HT1080 (cell line): ENCODE results near the gene VCAN. TPM values are rescaled to one million over a fixed set of nuclear protein-coding genes. Genes with fewer than 3 reads are reported as not detected.
"Not testable (repeated sequence)": the region's sequence is repeated elsewhere in the genome, so short reads cannot be mapped to it uniquely, and the experiment has no call there.

Experiments used
- DNase-seq: peaks from one replicate; pipeline ENCODE4 v3.0.0-alpha.2; 2015; ENCODE audit warnings: low read depth
- polyA plus RNA-seq, 2 experiments: library from polyadenylated mRNA; depleted of rRNA; stranded (reverse); fragments of >200 nt; gene quantifications; 2 replicates each; pipeline ENCODE4 v1.2.3, GENCODE V29; 2015
- total RNA-seq: library from RNA; depleted of rRNA; stranded (reverse); fragments of >200 nt; shearing (Covaris generic); gene quantifications from 2 replicates; pipeline ENCODE4 v1.2.3, GENCODE V29; 2014; rRNA removed

Gene VCAN
- 7.5 and 7.8 TPM in 2 replicates for total RNA-seq
- polyA plus RNA-seq (2015; cell fraction: cytosol; rRNA removed) = 1.5 and 3.5 TPM in 2 replicates
- polyA plus RNA-seq (2015; cell fraction: nucleus; rRNA removed) = 72.5 and 73.9 TPM in 2 replicates

DNA sequence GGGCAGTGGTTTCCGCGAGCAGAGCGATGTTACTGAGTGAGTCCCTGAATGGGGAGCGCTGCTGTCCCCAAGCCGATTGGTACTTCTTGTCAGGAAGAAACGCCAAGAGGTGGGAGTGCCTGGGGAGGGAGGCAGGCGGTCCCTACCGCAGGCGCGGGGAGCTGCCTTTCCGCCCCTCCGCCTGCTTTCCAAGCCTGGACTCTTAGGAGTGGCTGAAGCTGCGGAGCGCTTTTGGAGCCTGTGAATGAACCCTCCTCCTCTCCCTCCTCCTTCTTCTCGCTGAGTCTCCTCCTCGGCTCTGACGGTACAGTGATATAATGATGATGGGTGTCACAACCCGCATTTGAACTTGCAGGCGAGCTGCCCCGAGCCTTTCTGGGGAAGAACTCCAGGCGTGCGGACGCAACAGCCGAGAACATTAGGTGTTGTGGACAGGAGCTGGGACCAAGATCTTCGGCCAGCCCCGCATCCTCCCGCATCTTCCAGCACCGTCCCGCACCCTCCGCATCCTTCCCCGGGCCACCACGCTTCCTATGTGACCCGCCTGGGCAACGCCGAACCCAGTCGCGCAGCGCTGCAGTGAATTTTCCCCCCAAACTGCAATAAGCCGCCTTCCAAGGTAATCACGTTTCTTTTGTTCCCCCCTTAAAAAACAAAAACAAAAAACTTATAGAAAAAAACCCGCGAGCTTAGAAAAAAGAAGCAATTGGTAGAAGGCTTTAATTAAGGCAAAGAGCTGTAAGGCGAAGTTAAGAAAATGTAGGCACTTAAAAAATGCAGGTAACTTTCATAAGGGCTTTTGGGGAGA lies at the start of gene VCAN:
VCAN (plus strand) TSS at position 340 of the 808 bp plus-strand sequence. CDS start 11,775 bp downstream, outside the sequence.
- peak; percentile 37 for DNase-seq

DNA sequence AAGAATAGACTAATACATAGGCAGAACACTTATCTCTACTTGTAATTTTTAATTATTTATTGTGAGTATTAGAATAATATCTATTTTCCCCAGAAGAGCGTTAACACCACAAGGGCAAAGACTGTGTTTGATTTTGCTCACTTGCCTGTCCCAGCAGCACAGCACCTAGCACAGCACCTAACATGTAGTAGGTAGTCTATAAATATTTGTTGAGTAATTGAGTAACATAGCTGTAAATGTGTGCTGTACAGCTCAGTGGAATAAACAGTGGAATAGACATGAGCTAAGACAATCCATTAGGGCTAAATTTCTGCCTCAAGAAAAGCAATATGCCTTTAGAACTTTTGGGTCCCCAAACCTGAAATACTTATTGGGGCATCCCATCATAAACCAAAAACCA lies 49.3 kb upstream of the VCAN start:
- no peak for DNase-seq

DNA sequence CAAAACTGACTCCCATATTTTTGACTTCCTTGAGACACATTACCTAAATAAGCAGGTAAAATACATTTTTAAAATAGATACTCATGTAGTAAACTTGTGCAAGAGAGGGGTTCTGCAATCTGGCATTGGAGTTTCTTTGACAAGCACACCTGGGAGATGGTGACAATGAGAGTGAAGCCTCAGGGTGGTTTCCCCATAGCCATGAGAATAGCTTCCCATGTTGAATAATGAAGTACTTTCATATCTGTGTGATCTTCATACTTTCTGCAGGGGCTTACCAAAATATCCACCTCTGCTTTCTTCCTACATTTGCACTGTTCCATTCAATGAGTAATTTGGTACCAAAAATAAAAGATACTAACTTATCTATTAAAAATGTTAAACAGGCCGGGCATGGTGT lies 44.7 kb upstream of the VCAN start:
- DNase-seq = no peak

DNA sequence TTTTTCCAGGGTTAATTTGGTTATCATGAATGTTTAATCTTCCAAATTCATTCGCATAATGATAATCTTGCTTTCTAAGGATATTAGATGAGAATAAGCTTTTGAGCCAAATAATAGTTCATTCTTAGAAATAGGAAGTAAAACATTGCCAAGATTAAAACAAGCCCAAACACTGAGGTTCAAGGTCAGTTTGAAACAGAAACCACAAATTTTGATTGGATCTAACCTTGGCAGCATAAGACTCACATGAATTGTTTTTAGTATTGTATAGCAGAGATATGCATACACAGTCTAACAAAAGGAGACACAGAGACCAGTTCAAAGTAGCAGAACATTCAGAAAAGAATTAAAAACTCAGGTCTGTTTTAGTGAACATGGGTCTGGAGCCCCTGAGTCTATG lies 43.4 kb upstream of the VCAN start:
- DNase-seq = no peak

DNA sequence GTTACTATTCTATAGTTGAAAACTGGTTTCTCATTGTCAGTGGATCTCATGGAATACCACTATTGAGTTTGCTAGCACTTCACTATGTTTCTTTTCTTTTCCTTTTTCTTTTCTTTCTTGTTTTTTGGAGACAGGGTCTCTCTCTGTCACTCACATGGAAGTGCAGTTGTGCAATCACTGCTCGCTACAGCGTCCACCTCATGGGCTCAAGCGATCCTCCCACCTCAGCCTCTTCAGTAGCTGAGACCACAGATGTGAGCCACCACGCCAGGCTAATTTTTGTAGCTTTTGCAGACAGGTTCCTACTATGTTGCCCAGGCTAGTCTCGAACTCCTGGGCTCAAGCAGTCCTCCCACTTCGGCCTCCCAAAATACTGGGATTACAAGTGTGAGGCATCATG lies 42.7 kb upstream of the VCAN start:
- no peak for DNase-seq

DNA sequence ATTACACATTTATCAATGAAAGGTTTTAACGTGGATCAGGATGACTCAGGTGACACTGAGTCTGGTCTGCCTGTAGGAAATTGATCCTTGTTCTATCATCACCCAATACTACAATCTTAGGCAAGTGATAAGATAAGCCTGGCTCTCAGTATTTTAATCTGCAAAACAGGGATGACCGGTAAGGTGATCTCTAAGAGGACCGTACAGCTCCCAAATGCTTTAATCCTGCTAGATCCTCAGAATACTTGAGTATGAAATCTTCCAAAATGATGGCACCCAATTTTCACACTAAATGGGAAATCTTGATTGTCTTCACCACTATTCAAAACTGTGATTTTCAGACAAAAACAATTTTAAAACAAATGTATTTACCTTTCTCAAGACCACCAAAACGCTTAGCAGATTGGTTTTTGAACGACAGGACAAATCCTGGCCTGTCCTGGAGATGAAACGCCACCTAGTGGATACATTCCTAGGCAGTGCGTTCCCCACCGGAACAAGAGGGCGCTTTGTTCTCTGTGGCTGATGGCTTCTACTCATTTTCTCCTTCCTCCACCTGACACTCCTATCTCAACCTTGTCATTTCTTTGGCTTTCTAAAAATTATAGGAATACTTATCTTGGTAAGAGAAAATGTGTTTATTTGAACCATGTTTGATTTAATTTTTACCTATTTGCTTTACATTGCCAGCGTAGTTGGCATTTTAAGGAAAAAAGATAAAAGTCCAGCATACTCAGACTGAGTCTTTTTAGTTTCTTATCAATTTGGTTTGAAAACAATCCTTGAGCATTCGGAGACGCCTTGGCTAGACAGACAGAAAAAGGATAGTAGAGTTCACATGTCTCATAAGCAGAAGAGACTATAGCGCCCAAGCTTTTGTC lies 41.2 kb upstream of the VCAN start:
- DNase-seq = peak; percentile 66

DNA sequence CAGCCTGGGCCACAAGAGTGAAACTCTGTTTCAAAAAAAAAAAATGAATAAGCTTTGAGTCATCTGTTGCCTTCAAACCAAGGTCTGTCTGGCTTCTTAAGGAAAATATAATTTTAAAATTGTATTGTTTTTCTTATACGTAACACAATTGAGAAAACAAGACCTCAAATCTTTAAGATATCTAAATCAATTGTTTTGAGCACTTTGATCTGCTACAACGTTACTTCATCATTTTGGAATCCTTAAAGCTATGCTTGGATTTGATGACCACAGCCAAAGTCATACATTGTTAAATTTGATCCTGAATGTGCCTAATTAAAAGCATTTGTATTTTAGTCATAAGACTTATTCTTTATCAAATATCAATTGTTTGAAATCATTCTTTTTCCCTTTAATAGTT lies 37.7 kb upstream of the VCAN start:
- DNase-seq = no peak

DNA sequence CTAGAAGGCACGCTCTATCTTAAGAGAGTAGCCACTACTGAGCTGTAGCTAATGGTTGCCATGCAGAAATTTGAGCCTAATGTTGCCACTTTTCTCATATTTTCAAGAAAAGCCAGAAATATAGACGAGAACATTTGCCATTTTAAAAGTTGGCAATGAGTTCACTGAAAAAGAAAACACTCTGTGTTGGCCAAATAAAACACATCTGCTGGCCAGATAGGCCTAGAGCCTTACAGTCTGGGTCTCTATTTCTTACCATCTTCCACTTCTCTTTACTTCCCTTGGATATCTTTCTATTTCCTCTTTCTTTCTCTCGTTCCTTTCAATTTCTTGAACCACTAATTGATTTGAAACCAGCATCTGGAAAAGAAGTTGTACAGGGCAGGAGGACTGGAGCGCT lies 36.6 kb upstream of the VCAN start:
- DNase-seq = no peak

DNA sequence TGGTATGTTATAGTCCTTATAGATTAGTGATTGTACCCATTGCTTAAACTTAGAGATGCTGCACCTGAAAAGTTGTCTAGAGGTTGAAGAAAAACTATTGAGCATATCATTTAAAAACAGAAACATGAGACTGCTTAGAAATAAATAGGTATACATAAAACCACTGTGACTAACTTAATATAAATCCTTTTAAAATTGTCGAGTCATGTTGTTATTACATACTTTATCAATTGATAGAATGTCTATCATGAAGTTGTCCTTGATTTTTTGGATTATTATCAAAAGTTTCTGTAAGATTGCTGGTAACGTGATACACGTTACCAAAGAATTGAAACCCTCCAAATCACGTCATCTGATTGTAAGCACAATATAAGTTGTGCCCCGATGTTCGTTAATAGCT lies 35.3 kb upstream of the VCAN start:
- no peak for DNase-seq

DNA sequence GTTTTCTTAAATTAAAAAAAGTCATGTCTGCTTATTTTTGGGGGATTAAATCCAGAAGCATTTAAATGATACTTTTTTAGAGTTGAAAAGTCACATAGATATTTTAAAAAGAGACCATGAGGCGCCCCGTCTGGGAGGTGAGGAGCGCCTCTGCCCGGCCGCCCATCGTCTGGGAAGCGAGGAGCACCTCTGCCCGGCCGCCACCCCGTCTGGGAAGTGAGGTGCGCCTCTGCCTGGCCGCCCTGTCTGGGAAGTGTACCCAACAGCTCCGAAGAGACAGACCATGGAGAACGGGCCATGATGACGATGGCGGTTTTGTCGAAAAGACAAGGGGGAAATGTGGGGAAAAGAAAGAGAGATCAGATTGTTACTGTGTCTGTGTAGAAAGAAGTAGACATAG lies 33.8 kb upstream of the VCAN start:
- DNase-seq = not testable (repeated sequence)

DNA sequence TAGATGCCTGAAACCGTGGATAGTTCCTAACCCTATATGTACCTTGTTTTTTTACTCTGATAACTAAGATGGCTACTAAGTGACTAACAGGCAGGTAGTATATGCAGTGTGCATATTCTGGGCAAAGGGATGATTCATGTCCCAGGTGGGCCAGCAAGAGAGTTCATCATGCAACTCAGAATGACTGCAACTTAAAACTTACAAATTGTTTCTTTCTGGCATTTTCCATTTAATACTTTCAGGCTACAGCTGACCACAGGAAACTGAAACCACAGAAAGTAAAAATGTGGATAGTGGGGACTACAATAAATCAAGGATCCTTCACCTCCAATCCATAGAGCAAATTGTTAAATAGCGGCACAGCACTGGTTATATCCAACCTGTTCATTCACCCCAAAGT lies 30.7 kb upstream of the VCAN start:
- DNase-seq = peak; percentile 13

DNA sequence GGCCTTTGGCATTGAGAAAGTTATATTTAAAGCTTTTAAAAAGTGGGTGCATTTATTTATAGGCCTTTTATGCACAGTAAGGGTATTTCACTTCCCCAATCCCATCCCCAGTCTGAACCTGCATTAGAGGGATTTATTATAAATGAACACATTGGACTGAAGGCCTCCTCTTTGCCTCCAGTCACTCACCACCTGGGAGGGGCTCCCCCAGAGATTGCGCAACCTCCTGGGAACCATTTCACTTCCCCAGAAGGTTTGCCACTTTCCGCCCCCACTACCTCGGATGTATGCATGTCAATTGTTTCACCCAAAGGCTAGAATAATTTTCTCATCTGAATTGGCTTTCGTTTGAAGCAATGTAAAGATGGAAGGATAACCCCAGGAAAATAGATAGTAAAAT lies 29.8 kb upstream of the VCAN start:
- DNase-seq = no peak

DNA sequence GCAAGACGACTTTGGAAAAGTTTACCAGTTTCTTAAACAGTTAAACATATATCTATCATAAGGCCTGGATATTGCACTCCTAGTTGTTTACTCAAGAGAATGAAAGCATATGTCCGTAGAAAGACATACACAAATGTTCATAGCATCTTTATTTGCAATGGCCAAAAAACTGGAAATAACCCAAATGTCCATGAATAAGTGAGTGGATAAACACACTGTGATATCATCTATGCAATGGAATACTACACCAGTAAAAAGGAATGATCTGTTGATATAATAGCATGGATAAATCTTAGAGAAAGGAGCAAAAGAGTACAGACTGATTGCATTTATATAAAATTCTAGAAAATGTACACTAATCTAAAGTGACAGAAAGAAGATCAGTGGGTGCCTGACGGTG lies 28.0 kb upstream of the VCAN start:
- DNase-seq = no peak

DNA sequence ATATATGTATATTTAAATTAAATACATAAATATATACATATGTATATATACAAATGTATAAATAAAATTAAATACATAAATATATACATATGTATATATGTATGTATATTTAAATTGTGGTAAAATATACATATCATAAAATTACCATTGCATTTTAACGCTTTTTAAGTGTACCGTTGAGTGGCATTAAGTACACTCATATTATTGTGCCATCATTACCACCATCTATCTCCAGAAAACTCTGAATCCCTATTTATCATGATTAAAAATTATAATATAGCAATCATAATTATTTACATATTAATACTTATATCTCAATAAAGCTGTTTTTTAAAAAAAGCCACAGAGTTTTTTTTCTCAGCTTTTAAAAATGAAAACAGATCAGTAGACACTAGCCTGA lies 27.1 kb upstream of the VCAN start:
- no peak for DNase-seq

DNA sequence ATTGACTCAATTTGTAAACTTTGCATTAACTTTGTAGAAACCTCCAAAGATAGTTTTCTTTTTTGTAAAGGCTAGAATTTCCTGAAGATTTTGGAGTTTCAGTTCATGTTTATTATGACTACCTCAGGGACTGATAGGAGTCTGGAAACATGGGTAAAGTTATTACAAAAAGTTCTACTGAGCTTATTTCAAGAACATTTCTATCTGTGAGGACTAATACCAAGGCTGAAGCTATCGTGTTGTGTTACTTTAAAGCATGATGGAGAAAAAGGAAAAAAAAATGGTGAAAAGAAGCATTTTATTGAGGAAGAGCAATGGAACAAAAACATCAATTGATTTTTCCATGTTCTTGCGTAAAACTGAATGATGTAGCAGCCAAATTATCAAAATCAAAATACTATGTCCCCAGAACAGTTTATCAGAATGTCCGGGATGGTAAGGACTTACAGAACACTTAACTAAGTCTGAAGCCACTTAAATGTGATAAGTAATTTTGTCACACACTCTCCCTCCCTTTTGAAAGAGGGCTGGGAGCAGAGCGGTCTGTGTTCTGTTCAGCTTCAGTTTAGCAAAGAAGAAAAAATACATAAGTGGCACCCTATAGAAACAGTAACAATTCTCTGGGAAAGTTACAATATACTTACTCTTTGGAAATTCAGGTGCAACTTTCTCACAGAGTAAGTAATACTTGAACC lies 25.1 kb upstream of the VCAN start:
- DNase-seq = no peak

DNA sequence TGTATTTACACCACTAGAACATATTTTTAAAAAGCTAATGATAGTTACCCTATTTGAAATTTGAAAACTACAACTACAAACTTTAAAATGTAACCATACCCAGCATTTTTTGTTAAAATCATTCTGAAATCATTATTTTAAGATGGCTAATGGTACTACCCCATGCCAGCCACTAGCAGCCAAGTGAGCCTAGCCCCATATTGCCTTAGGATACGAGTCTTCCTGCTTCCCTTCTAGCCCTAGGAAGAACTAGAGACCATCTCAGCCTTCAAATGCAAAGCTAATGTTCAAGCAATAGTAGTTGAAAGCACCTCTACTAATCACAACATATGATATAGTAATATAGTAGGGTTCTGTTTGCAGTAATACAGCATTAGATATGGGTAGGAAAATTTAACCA lies 24.0 kb upstream of the VCAN start:
- DNase-seq = no peak

DNA sequence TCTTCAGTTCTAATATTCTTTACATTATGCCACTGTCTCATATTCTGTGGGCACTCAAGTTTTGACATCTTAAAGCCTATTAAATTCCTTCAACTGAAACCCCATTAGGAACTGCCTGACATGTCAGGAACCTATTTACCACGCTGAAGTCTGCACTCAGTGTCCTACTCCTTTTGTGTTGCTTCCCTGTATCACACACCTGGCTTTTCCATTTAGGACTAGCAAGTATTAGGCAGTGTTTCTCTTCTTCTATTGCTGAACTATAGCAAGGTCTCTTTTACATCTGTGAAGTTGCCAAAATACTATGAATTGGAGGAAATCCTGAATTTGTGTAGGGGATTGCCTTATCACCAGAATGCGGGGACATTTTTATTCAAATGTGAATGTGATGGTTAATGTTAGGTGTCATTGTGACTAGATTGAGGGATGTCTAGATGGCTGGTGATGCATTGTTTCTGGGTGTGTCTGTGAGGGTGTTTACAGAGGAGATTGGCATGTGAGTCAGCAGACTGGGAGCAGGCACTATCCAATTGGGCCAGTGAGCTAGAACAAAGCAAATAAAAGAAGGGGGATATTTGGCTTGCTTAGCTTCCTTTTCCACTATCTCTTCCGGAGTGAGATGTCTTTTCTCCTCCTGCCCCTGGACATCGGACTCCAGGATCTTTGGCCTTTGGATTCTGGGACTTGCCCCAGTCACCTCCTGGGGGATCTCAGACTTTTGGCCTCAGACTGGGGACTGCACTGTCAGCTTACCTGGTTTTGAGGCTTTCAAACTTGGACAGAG lies 21.2 kb upstream of the VCAN start:
- peak; percentile 67 for DNase-seq

DNA sequence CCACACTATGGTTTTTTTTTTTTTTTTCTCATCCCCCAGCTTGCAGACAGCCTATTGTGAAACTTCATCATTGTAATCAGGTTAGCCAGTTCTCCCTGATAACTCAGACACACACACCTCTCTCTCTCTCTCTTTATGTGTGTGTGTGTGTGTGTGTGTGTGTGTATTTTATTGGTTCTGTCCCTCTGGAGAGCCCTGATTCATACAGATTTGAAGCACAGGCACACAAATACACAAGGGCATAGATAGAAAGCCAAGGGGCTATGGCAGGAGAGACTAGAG lies 20.6 kb upstream of the VCAN start:
- DNase-seq = no peak

DNA sequence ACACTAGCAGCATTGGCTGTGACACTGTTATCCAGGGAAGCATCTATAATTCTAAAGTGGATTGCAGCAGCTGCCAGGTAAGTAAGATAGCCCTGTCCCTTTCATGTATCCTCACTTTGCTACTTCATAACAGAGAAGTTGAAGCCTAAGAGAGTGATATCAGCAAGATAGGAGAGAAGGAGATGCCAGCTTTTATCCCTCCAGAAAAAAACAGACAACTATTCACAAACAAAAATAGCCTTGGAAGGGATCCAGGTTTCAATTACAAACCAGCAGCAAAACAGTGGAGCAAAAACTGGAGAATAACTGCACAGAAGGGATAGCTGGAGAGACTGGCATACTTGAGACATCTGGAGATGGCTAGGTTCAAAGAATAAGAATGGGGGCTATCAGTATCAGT lies 19.6 kb upstream of the VCAN start:
- DNase-seq = no peak

DNA sequence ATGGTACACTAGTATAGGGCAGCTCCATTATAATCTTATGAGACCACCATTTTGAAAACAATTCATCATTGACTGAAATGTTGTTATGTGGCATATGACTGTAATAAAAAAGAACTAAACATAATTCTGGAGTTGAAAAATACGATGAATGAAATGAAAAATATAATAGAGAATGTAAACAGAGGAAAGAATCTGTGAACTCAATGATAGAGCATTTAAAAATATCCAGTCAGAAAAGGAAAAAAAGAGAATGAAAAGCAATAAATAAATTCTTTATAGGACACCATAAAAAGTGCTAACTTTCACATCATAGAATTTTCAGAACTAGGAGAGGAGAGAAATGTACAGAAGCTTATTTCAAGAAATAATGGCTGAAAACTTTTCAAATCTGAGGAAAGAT lies 17.6 kb upstream of the VCAN start:
- no peak for DNase-seq

DNA sequence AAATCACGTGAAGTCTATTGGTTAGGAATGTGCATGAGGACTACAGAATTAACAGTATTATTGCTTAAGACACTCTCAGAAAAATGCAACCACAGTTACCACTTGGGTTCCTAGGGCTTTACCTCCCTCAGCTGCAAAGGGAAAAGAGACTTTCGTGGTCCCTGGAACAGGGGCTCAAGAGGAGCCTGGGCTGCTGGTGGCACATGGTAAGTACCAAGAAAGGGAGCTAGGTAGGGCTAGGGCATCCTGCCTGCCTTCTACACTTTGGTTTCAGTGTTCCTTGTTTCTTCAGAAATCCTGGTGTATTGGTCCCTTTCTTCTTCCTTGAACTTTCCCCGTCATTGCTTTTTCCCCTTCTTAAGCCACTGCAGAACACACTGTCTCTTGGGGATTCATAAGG lies 7.3 kb upstream of the VCAN start:
- DNase-seq = no peak
